Right renal pelvis (tissue), 4 donors: ENCODE data around the gene RIPK4. TPM values are rescaled to one million over a fixed set of nuclear protein-coding genes. Genes with fewer than 3 reads are reported as not detected.
"Not testable (repeated sequence)": the region's sequence is repeated elsewhere in the genome, so short reads cannot be mapped to it uniquely, and the experiment has no call there.

Source experiments
- DNase-seq, 4 donors: peaks; one replicate each; pipeline ENCODE4 v3.0.0-alpha.2; 2013; ENCODE audit warnings: low read depth in 4 of 4, low spot score in 3 of 4, missing footprints in 1 of 4
- polyA plus RNA-seq, 4 donors: library from polyadenylated mRNA; unstranded; fragments of 120-200 nt; gene quantifications; one replicate each; pipeline ENCODE4 v1.2.1, GENCODE V29; 2013; ENCODE audit not compliant: insufficient read length in 4 of 4

The RIPK4 gene
- polyA plus RNA-seq, 4 donors, result 16.5 to 22.4 (median 18.5) TPM

DNA sequence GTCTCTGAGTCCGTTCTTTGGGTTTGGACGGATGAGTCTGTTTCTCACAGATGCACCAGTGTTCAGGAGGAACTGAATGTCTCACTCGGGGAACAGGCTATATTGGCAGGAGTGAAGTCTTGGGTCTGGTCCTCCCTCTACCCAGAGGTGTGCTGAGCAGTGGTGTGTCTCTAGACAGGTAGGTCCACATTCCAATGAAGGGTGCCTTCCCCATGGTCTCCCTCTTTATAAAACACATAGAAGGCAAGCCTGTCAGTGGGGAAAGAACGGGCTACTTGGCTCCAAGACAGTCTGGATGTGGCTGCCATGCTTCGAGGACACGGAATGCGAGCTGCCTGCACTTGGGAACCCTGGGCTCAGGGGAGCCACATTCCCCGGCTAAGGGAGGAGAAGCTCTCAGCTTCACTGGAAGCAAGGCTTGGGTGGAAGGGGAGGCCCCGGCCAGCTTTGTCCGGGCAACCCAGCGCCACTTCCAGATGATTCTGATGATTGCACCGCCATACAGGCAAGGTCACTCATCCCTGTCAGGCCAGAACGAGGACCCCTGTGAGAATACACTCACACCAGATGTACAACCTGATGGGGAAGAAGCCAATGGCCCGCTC lies 29.7 kb upstream of the RIPK4 start:
- no peak for DNase-seq

DNA sequence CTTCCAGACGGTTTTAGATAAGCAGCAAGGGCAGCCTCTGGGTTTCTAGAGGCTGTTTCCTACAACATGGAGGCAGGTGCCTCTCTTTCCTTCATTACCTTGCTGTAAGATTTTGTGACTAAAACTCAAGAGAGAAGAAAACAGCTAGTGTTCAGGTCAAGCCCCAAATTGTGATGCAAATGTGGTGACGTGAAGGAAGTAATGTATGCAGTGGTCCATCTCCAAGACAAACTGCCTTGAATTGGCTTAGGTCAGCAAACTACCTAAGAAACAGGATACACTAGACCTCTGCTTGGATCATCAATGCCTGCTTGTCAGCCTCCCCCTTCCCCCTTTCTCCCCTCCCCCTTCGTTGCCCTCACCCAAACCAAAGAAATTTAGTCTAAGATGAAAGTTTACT lies 28.9 kb upstream of the RIPK4 start:
- DNase-seq, result no peak

DNA sequence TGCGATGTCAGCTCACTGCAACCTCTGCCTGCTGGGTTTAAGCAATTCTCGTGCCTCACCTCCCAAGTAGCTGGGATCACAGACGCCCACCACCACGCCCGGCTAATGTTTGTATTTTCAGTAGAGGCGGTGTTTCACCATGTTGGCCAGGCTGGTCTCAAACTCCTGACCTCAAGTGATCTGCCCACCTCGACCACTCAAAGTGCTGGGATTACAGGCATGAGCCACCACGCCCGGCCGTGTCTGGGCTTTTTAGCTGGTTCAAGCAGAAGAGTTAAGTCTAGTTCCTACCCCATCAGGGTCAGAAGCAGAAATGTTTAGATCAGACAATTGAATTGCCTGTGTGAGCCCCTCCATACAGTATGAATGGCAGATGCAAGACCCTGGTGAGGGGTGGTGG lies 27.7 kb upstream of the RIPK4 start:
- no peak for DNase-seq

GRCh38 chr21:41792711-41793110 lies 25.9 kb upstream of the RIPK4 start:
- no peak for DNase-seq

GRCh38 chr21:41786509-41786987 lies 19.7 kb upstream of the RIPK4 start:
- no peak for DNase-seq

DNA sequence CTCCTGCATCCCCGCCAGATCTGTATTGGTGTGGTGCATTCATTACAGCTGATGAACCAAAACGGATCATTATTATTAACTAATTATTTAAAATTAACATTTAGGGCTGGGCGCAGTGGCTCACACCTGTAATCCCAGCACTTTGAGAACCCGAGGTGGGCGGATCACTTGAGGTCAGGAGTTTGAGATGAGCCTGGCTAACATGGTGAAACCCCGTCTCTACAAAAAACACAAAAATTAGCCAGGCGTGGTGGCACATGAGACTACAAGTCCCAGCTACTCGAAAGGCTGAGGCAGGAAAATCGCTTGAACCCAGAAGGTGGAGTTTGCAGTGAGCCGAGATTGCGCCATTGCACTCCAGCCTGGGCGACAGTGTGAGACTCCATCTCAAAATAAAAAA lies 18.4 kb upstream of the RIPK4 start:
- not testable (repeated sequence) for DNase-seq

DNA sequence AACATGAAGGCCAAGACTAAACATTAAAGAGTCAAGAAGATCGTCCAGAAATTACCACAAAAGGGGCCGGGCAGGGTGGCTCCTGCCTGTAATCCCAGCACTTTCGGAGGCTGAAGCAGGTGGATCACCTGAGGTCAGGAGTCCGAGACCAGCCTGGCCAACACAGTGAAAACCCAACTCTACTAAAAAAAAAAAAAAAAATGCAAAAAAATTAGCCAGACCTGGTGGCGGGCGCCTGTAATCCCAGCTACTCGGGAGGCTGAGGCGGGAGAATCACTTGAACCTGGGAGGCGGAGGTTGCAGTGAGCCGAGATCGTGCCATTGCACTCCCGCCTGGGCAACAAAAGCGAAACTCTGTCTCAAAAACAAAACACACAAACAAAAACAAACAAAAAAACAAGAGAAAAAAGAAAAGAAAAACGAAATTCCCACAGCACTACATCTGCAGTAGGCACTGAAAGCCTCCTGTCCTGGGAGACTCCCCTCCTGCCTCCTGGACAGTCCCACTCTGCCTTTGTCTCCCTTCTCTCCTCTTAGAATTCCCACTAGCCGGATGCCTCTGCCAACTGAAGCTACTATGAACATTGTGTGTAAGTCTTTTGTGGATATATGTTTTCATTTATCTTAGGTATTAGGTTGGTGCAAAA lies 17.7 kb upstream of the RIPK4 start:
- no peak for DNase-seq

DNA sequence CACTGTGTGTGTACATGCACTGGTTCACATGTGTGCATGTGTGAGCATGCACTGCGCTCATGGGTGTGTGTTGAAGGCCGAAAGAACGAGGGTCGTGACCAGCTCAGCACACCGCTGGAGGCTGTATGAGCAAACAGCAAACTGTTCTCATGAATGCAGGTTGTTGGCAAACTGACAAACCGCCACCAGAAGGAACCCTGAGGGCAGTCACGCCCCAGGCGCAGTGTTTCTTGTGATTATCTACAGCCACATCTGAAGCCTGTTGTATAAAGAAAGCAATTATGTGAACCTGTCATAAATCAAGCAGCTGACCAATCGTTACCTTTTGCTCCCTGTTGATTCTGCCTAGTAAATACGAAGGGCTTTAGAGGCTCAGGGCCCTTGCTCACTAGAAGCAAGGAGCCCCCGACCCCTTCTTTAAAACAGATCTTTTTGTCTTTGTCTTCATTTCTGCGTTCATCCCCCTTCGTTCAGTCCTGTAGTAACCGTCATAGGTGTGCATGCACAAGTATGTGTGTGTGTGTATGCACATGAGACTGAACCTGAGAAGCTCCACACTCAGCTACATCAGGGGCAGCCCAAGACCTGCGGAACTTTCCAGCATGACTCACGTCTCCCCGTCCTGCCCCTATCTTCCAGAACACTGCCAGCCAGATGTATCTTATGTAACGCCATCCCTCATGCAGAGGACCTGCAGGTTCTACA lies 16.8 kb upstream of the RIPK4 start:
- no peak for DNase-seq

DNA sequence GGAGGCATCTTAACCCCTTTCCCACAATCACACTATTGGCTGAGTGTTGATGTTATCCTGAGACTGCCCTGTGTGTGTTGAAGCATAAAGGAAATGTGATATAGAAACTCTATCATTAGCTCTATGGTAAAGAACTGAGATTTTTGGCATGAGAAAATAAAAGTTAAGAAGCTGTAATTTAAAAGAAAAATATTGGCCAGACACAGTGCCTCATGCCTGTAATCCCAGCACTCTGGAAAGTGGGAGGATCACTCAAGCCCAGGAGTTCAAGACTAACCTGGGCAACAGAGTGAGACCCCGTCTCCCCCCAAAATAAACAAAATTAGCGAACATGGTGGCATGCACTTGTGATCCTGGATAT lies 14.2 kb upstream of the RIPK4 start:
- no peak for DNase-seq

GRCh38 chr21:41780337-41781049 lies 13.6 kb upstream of the RIPK4 start:
- DNase-seq, result no peak

- no peak for DNase-seq
Observed at GRCh38 chr21:41779659-41780058, 12.8 kb upstream of the RIPK4 start.

- DNase-seq, result no peak
Observed at GRCh38 chr21:41778930-41779600, 12.2 kb upstream of the RIPK4 start.

GRCh38 chr21:41777951-41778815 lies 11.3 kb upstream of the RIPK4 start:
- DNase-seq, result peak in 1 of 4 donors; percentile 76

- no peak for DNase-seq
Observed at GRCh38 chr21:41776778-41777177, 9.9 kb upstream of the RIPK4 start.

DNA sequence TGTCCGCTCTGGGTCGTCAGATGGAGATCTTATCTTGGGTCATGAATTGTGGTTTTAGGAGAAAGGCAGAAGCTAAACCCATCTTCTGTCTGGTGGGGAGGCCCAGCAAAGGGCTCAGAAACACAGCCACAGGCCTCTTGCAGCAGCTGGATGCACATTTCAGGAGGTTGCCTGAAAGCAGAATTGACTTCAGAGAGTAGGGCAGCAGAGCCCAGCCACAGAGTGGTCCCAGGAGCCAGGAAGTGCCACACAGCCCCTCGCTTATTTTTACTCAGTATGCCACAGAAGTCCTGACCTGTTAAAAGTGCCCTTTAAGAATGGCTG lies 8.3 kb upstream of the RIPK4 start:
- DNase-seq, result no peak

DNA sequence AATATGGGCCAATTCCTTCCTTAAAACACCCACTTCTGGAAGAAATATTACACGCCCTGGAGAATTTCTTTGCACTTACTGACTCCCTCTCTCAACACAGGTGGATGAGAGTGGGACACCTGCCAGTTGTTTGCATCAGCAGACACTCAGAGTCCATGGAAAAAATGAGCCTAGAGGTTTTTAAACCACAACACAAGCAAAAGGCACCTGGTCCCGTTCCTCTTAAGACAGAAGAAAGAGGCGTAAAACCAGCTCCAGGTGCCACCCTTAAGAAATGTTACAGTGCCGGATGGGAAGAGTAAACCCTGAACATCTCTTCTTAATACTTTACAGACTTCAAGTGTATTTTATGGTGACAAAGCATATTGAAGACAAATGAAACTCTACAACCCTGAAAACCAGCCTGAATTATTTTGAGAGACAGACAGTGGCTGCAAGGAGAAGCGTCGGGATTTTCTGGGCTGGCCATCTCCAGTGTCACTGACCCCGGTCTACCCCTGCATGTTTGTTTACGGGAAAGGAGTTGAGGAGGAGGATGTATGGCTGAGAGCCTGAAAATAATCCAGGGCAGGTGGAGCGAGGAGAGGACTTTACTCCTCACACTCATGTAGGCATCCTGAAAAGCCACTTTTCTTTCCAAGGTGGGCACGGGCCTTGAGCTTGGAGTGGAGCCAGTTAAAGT lies 7.8 kb upstream of the RIPK4 start:
- DNase-seq, result no peak

DNA sequence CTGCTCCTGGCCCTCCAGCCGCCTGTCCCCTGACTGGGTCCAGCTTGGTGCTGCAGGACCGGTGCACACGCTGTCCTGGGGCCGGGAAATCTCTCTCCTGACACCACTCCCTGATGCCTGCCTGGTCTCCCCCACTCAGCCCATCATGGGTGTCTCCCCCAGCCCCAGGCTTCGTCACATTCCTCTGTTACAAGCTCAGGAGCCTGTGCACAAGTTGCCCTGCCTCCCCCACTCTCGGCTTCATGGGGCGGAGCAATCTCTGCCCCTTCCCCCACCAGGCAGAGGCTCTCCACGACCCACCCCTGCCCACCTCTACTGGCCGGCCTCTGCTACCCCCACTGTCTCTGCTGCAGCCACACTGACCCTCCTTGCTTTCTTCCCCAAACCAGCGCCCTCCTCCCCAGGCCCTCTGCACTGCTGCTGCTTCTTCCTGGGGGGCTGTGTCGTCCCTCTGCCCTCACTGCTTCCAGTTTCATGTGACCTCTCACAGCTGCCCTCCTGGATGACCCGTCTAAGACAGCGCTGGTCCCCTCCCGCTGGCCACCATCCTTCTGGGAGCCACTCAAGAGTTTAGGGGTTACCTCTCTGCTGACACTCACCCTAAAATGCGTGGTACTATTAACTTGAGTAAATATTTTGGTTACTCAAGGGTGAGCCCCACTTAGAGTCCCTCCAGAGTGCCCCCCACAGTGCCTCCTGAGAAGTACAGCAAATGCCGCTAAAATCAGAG lies 5.7 kb upstream of the RIPK4 start:
- no peak for DNase-seq

- no peak for DNase-seq
Observed at GRCh38 chr21:41771625-41771945, 4.7 kb upstream of the RIPK4 start.
